Choroid plexus epithelial cell (primary cell): ENCODE results near the gene SALL2.

Experiments
- DNase-seq: peaks from one replicate; pipeline ENCODE4 v3.0.0-alpha.2; 2010; ENCODE audit warnings: low read depth
- H3K4me3 ChIP-seq: 2 replicates; pipeline ENCODE4 v1.5.1; 2011; ENCODE audit warnings: low read depth, mild to moderate bottlenecking, control low read depth, low read length, moderate library complexity
- CTCF ChIP-seq: conservative IDR thresholded peaks from 2 replicates; pipeline ENCODE4 v1.5.1; 2011; ENCODE audit warnings: low read depth, mild to moderate bottlenecking, control low read depth, inconsistent platforms, low read length, moderate library complexity

SALL2 gene

GRCh38 chr14:21518725-21519124 is 7.4 kb downstream of the SALL2 start:
- no peak for TF ChIP-seq CTCF
- no peak for DNase-seq
- H3K4me3 ChIP-seq: no peak overlapping the region

- TF ChIP-seq CTCF: no peak
- H3K4me3 ChIP-seq: no peak overlapping the region
- DNase-seq: no peak
These were observed 11.8 kb downstream of the SALL2 start for GRCh38 chr14:21514341-21514740.

GRCh38 chr14:21510735-21511657 is 15.2 kb downstream of the SALL2 start, which contains the start of gene METTL3:
TSS of gene METTL3 (minus strand) at chr14:21511340. CDS start at chr14:21511223, 117 bp downstream.
- TF ChIP-seq CTCF: no peak
- peak; percentile 100 for DNase-seq
- peak within 1 kb of the TSS; percentile 77 for H3K4me3 ChIP-seq

- H3K4me3 ChIP-seq: peak overlapping the region; percentile 77
- no peak for DNase-seq
These were observed 16.6 kb downstream of the SALL2 start for GRCh38 chr14:21509432-21510143.

GRCh38 chr14:21506557-21506956 is 19.6 kb downstream of the SALL2 start:
- TF ChIP-seq CTCF: no peak
- no peak for DNase-seq
- no peak overlapping the region for H3K4me3 ChIP-seq

More at GRCh38 chr14:21509432-21510143, 16.6 kb downstream of the SALL2 start:
- TF ChIP-seq CTCF: no peak

- DNase-seq: peak; percentile 26
- no peak for TF ChIP-seq CTCF
- H3K4me3 ChIP-seq: no peak overlapping the region
These were observed 21.1 kb downstream of the SALL2 start for GRCh38 chr14:21505012-21505553.
